ENCODE data around the gene DERL2.

- no peak for TF ChIP-seq LEF1 (IDR thresholded peaks at IDR 0.05; ENCODE audit: borderline replicate concordance)
- TF ChIP-seq SP1 (IDR thresholded peaks at IDR 0.05): no peak
- TF ChIP-seq ELF4 (IDR thresholded peaks at IDR 0.05): no peak
- no peak for TF ChIP-seq SUZ12 (IDR thresholded peaks at IDR 0.05)
- no peak for TF ChIP-seq FOXM1 (IDR thresholded peaks at IDR 0.05; ENCODE audit: borderline replicate concordance)
- no peak for TF ChIP-seq BHLHE40 (IDR thresholded peaks at IDR 0.05; ENCODE audit: borderline replicate concordance)
- no peak for TF ChIP-seq FOXK2 (IDR thresholded peaks at IDR 0.05)
- no peak for TF ChIP-seq PKNOX1 (IDR thresholded peaks at IDR 0.05)
- no peak for TF ChIP-seq HDGF (IDR thresholded peaks at IDR 0.05; ENCODE audit: borderline replicate concordance)
- no peak for TF ChIP-seq TARDBP (IDR thresholded peaks at IDR 0.05)
- TF ChIP-seq ZNF384 (IDR thresholded peaks at IDR 0.05): no peak
- TF ChIP-seq FOXA1 (IDR thresholded peaks at IDR 0.05): no peak
Measured at GRCh38 chr17:5500589-5501391, 14.8 kb upstream of the DERL2 start.
